ENCODE data around the gene GMPR.
"Not testable (repeated sequence)": the region's sequence is repeated elsewhere in the genome, so short reads cannot be mapped to it uniquely, and the experiment has no call there.

Gene GMPR

GRCh38 chr6:16267428-16268263 is 29.3 kb downstream of the GMPR start:
- Mint-ChIP-seq H3K4me1 (ENCODE audit: low read depth) (peaks cover 1% of the 10 kb centered on the region), H3K9me3 (no peaks in the 10 kb centered on the region), H3K36me3 (ENCODE audit: low read depth) (no peaks in the 10 kb centered on the region), H3K27ac (no peak overlapping the region), H3K4me3 (no peak overlapping the region), H3K27me3 (ENCODE audit: low read depth) (no peaks in the 10 kb centered on the region)

- H3K9me3 Mint-ChIP-seq; H3K36me3 Mint-ChIP-seq (ENCODE audit: low read depth); H3K27ac Mint-ChIP-seq; H3K27me3 Mint-ChIP-seq (ENCODE audit: low read depth); H3K4me1 Mint-ChIP-seq (ENCODE audit: low read depth); H3K4me3 Mint-ChIP-seq: not testable (repeated sequence)
Measured at GRCh38 chr6:16269442-16270070, 31.2 kb downstream of the GMPR start.

GRCh38 chr6:16270178-16270794 is 31.9 kb downstream of the GMPR start:
- Mint-ChIP-seq H3K4me3 (no peak overlapping the region), H3K4me1 (ENCODE audit: low read depth) (peaks cover 3% of the 10 kb centered on the region), H3K36me3 (ENCODE audit: low read depth) (no peaks in the 10 kb centered on the region), H3K27me3 (ENCODE audit: low read depth) (no peaks in the 10 kb centered on the region), H3K27ac (no peak overlapping the region), H3K9me3 (no peaks in the 10 kb centered on the region)

GRCh38 chr6:16271428-16271827 is 33.0 kb downstream of the GMPR start:
- no peak overlapping the region for H3K4me3 Mint-ChIP-seq
- H3K9me3 Mint-ChIP-seq = no peaks in the 10 kb centered on the region
- H3K27me3 Mint-ChIP-seq (ENCODE audit: low read depth) = no peaks in the 10 kb centered on the region
- H3K27ac Mint-ChIP-seq = no peak overlapping the region
- H3K36me3 Mint-ChIP-seq (ENCODE audit: low read depth) = no peaks in the 10 kb centered on the region
- H3K4me1 Mint-ChIP-seq (ENCODE audit: low read depth) = peaks cover 3% of the 10 kb centered on the region

GRCh38 chr6:16272201-16272600 is 33.8 kb downstream of the GMPR start:
- Mint-ChIP-seq H3K9me3 (no peaks in the 10 kb centered on the region), H3K27me3 (ENCODE audit: low read depth) (no peaks in the 10 kb centered on the region), H3K36me3 (ENCODE audit: low read depth) (no peaks in the 10 kb centered on the region), H3K27ac (no peak overlapping the region), H3K4me3 (no peak overlapping the region), H3K4me1 (ENCODE audit: low read depth) (peaks cover 3% of the 10 kb centered on the region)

GRCh38 chr6:16273256-16273655 is 34.9 kb downstream of the GMPR start:
- H3K9me3 Mint-ChIP-seq = no peaks in the 10 kb centered on the region

GRCh38 chr6:16274483-16274882 is 36.1 kb downstream of the GMPR start:
- no peaks in the 10 kb centered on the region for H3K9me3 Mint-ChIP-seq
- no peaks in the 10 kb centered on the region for H3K36me3 Mint-ChIP-seq (ENCODE audit: low read depth)
- H3K4me1 Mint-ChIP-seq (ENCODE audit: low read depth) = peaks cover 3% of the 10 kb centered on the region
- no peak overlapping the region for H3K27ac Mint-ChIP-seq
- H3K4me3 Mint-ChIP-seq = no peak overlapping the region
- H3K27me3 Mint-ChIP-seq (ENCODE audit: low read depth) = no peaks in the 10 kb centered on the region

More at GRCh38 chr6:16273256-16273655, 34.9 kb downstream of the GMPR start:
- peaks cover 3% of the 10 kb centered on the region for H3K4me1 Mint-ChIP-seq (ENCODE audit: low read depth)
- no peaks in the 10 kb centered on the region for H3K36me3 Mint-ChIP-seq (ENCODE audit: low read depth)
- H3K4me3 Mint-ChIP-seq = no peak overlapping the region
- H3K27ac Mint-ChIP-seq = no peak overlapping the region
- H3K27me3 Mint-ChIP-seq (ENCODE audit: low read depth) = no peaks in the 10 kb centered on the region

- no peaks in the 10 kb centered on the region for H3K9me3 Mint-ChIP-seq
- H3K27me3 Mint-ChIP-seq (ENCODE audit: low read depth) = no peaks in the 10 kb centered on the region
- no peak overlapping the region for H3K27ac Mint-ChIP-seq
- no peak overlapping the region for H3K4me3 Mint-ChIP-seq
- H3K36me3 Mint-ChIP-seq (ENCODE audit: low read depth) = no peaks in the 10 kb centered on the region
- H3K4me1 Mint-ChIP-seq (ENCODE audit: low read depth) = peaks cover 3% of the 10 kb centered on the region
Measured at GRCh38 chr6:16274885-16275589, 36.6 kb downstream of the GMPR start.

GRCh38 chr6:16277101-16277981 is 39.0 kb downstream of the GMPR start:
- Mint-ChIP-seq H3K36me3 (ENCODE audit: low read depth) (no peaks in the 10 kb centered on the region), H3K4me1 (ENCODE audit: low read depth) (peaks cover 2% of the 10 kb centered on the region), H3K4me3 (no peak overlapping the region), H3K27ac (no peak overlapping the region), H3K27me3 (ENCODE audit: low read depth) (no peaks in the 10 kb centered on the region), H3K9me3 (no peaks in the 10 kb centered on the region)

- H3K27me3 Mint-ChIP-seq (ENCODE audit: low read depth) = no peaks in the 10 kb centered on the region
- H3K9me3 Mint-ChIP-seq = no peaks in the 10 kb centered on the region
- no peak overlapping the region for H3K27ac Mint-ChIP-seq
- peaks cover 2% of the 10 kb centered on the region for H3K4me1 Mint-ChIP-seq (ENCODE audit: low read depth)
- H3K4me3 Mint-ChIP-seq = no peak overlapping the region
- no peaks in the 10 kb centered on the region for H3K36me3 Mint-ChIP-seq (ENCODE audit: low read depth)
Measured at GRCh38 chr6:16278048-16278724, 39.8 kb downstream of the GMPR start.

- H3K4me3 Mint-ChIP-seq = no peak overlapping the region
- H3K36me3 Mint-ChIP-seq (ENCODE audit: low read depth) = no peaks in the 10 kb centered on the region
- no peaks in the 10 kb centered on the region for H3K9me3 Mint-ChIP-seq
- H3K4me1 Mint-ChIP-seq (ENCODE audit: low read depth) = no peaks in the 10 kb centered on the region
- H3K27me3 Mint-ChIP-seq (ENCODE audit: low read depth) = no peaks in the 10 kb centered on the region
- H3K27ac Mint-ChIP-seq = no peak overlapping the region
Measured at GRCh38 chr6:16278750-16279149, 40.4 kb downstream of the GMPR start.

- Mint-ChIP-seq H3K36me3 (ENCODE audit: low read depth) (no peaks in the 10 kb centered on the region), H3K4me1 (ENCODE audit: low read depth) (no peaks in the 10 kb centered on the region), H3K9me3 (no peaks in the 10 kb centered on the region), H3K27ac (no peak overlapping the region), H3K4me3 (no peak overlapping the region), H3K27me3 (ENCODE audit: low read depth) (no peaks in the 10 kb centered on the region)
Measured at GRCh38 chr6:16279243-16279642, 40.9 kb downstream of the GMPR start.

GRCh38 chr6:16282370-16282769 is 44.0 kb downstream of the GMPR start:
- no peak overlapping the region for H3K4me3 Mint-ChIP-seq
- no peak overlapping the region for H3K27ac Mint-ChIP-seq
- no peaks in the 10 kb centered on the region for H3K9me3 Mint-ChIP-seq
- no peaks in the 10 kb centered on the region for H3K4me1 Mint-ChIP-seq (ENCODE audit: low read depth)
- H3K36me3 Mint-ChIP-seq (ENCODE audit: low read depth) = no peaks in the 10 kb centered on the region
- H3K27me3 Mint-ChIP-seq (ENCODE audit: low read depth) = no peaks in the 10 kb centered on the region

Data from T-helper 1 cell treated with Interleukin-12 subunit alpha and Interleukin-12 subunit beta and Interleukin-4 antibody, amounts not matched to agents 30 μg/mL and 1 μg/mL, for 36 hours (primary cell).